ENCODE measurements around the gene FRS2.
"Not testable (repeated sequence)": the region's sequence is repeated elsewhere in the genome, so short reads cannot be mapped to it uniquely, and the experiment has no call there.

Gene FRS2

GRCh38 chr12:69579029-69579428 lies 108.8 kb downstream of the FRS2 start:
- DNase-seq (ENCODE audit: low read depth in 2 of 2) = no peak

GRCh38 chr12:69580074-69580473 lies 109.9 kb downstream of the FRS2 start:
- DNase-seq (ENCODE audit: low read depth in 2 of 2) = no peak

GRCh38 chr12:69583203-69583602 lies 113.0 kb downstream of the FRS2 start:
- no peak for DNase-seq (ENCODE audit: low read depth in 2 of 2)

GRCh38 chr12:69585189-69586062 lies 115.2 kb downstream of the FRS2 start, which contains the start of gene CCT2:
TSS of gene CCT2 (plus strand) at chr12:69585459. CDS start at chr12:69585522, 63 bp downstream.
- peak; percentile 85 to 88 for DNase-seq (ENCODE audit: low read depth in 2 of 2)

GRCh38 chr12:69588527-69588926 lies 118.3 kb downstream of the FRS2 start:
- no peak for DNase-seq (ENCODE audit: low read depth in 2 of 2)

GRCh38 chr12:69589082-69589481 lies 118.9 kb downstream of the FRS2 start:
- DNase-seq (ENCODE audit: low read depth in 2 of 2) = no peak

- DNase-seq (ENCODE audit: low read depth in 2 of 2) = no peak
Measured at GRCh38 chr12:69595689-69596088, 125.5 kb downstream of the FRS2 start.

- DNase-seq (ENCODE audit: low read depth in 2 of 2) = no peak
Measured at GRCh38 chr12:69598174-69598753, 128.1 kb downstream of the FRS2 start.

- DNase-seq (ENCODE audit: low read depth in 2 of 2) = no peak
Measured at GRCh38 chr12:69600804-69601203, 130.6 kb downstream of the FRS2 start.

GRCh38 chr12:69601962-69602685 lies 131.9 kb downstream of the FRS2 start:
- DNase-seq (ENCODE audit: low read depth in 2 of 2) = no peak

GRCh38 chr12:69602954-69603353 lies 132.8 kb downstream of the FRS2 start:
- DNase-seq (ENCODE audit: low read depth in 2 of 2) = no peak

- not testable (repeated sequence) for DNase-seq (ENCODE audit: low read depth in 2 of 2)
Measured at GRCh38 chr12:69603556-69603955, 133.4 kb downstream of the FRS2 start.

GRCh38 chr12:69604275-69604674 lies 134.1 kb downstream of the FRS2 start:
- DNase-seq (ENCODE audit: low read depth in 2 of 2) = not testable (repeated sequence)

- DNase-seq (ENCODE audit: low read depth in 2 of 2) = no peak
Measured at GRCh38 chr12:69608114-69608513, 137.9 kb downstream of the FRS2 start.

- no peak for DNase-seq (ENCODE audit: low read depth in 2 of 2)
Measured at GRCh38 chr12:69610126-69610525, 139.9 kb downstream of the FRS2 start.

- DNase-seq (ENCODE audit: low read depth in 2 of 2) = no peak
Measured at GRCh38 chr12:69610729-69611128, 140.5 kb downstream of the FRS2 start, which contains the start of gene LRRC10. TSS of gene LRRC10 (minus strand) at chr12:69610907. CDS start at chr12:69610838, 69 bp downstream.

- DNase-seq (ENCODE audit: low read depth in 2 of 2) = no peak
Measured at GRCh38 chr12:69613351-69613750, 143.2 kb downstream of the FRS2 start.

GRCh38 chr12:69616025-69616424 lies 145.8 kb downstream of the FRS2 start:
- no peak for DNase-seq (ENCODE audit: low read depth in 2 of 2)

- no peak for DNase-seq (ENCODE audit: low read depth in 2 of 2)
Measured at GRCh38 chr12:69619050-69619449, 148.9 kb downstream of the FRS2 start.

- no peak for DNase-seq (ENCODE audit: low read depth in 2 of 2)
Measured at GRCh38 chr12:69620077-69620476, 149.9 kb downstream of the FRS2 start.

GRCh38 chr12:69620921-69621320 lies 150.7 kb downstream of the FRS2 start:
- no peak for DNase-seq (ENCODE audit: low read depth in 2 of 2)

- DNase-seq (ENCODE audit: low read depth in 2 of 2) = no peak
Measured at GRCh38 chr12:69621551-69621950, 151.4 kb downstream of the FRS2 start.

Data from fibroblast of skin of left quadriceps (primary cell).